H1 (cell line): ENCODE data around the gene ARHGAP21. TPM values are rescaled to one million over a fixed set of nuclear protein-coding genes. Genes with fewer than 3 reads are reported as not detected.

ENCODE experiments used
- polyA plus RNA-seq, 7 experiments: library from polyadenylated mRNA; depleted of rRNA in 3 of 7; stranded (reverse) in 5 of 7; unstranded in 2 of 7; fragments of >200 nt in 5 of 7; fragments of 200-250 nt in 2 of 7; gene quantifications; 1 replicate in 5 of 7; 2 replicates in 1 of 7; 4 replicates in 1 of 7; pipeline versions ENCODE4 v1.2.1 to v1.2.3, GENCODE V29; 2011 to 2013; ENCODE audit warnings: missing spikeins in 2 of 7, mixed read lengths in 2 of 7
- total RNA-seq: library from RNA; stranded (reverse); fragmentation: NEBNext Ultra II Directional; extraction: Animal tissue kit (Norgen Biotek cat#: 25700); gene quantifications from 2 replicates; pipeline ENCODE4 v1.2.1, GENCODE V29; 2021
- TF ChIP-seq, protein P1 (sequence below): fragments of 300-600 bp; sonication (generic); IDR thresholded peaks from 2 replicates; pipeline ENCODE4 v1.7.1; 2012; ENCODE audit warnings: low read length, moderate library complexity, mild to moderate bottlenecking, inconsistent platforms; ENCODE audit not compliant: insufficient replicate concordance

ARHGAP21 gene
- total and polyA plus RNA-seq, 2 of the 8 experiments (the other 6 are each of a cell fraction or from before 2014, with no cell fraction given): 14.4 to 35.3 TPM

DNA sequence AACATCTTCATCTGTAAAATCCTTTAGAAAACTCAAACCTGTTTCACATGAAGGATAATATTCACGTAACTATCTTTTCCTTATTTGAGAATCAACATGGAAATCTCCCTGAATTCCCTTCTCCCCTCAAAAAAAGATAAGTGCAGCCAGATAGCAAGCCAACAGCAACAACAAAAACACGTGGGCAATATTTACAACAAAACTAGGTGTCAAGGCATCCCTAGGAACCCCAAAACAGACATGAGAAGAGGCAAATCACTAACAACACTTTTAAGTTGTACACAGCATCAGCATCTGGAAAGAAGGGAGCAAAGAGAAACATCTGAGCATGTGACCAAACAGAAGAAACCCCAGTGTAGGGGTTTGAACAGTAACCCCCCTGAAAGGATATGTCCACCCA, 12.2 kb downstream of the ARHGAP21 start (continued):
- TF ChIP-seq, protein P1, sequence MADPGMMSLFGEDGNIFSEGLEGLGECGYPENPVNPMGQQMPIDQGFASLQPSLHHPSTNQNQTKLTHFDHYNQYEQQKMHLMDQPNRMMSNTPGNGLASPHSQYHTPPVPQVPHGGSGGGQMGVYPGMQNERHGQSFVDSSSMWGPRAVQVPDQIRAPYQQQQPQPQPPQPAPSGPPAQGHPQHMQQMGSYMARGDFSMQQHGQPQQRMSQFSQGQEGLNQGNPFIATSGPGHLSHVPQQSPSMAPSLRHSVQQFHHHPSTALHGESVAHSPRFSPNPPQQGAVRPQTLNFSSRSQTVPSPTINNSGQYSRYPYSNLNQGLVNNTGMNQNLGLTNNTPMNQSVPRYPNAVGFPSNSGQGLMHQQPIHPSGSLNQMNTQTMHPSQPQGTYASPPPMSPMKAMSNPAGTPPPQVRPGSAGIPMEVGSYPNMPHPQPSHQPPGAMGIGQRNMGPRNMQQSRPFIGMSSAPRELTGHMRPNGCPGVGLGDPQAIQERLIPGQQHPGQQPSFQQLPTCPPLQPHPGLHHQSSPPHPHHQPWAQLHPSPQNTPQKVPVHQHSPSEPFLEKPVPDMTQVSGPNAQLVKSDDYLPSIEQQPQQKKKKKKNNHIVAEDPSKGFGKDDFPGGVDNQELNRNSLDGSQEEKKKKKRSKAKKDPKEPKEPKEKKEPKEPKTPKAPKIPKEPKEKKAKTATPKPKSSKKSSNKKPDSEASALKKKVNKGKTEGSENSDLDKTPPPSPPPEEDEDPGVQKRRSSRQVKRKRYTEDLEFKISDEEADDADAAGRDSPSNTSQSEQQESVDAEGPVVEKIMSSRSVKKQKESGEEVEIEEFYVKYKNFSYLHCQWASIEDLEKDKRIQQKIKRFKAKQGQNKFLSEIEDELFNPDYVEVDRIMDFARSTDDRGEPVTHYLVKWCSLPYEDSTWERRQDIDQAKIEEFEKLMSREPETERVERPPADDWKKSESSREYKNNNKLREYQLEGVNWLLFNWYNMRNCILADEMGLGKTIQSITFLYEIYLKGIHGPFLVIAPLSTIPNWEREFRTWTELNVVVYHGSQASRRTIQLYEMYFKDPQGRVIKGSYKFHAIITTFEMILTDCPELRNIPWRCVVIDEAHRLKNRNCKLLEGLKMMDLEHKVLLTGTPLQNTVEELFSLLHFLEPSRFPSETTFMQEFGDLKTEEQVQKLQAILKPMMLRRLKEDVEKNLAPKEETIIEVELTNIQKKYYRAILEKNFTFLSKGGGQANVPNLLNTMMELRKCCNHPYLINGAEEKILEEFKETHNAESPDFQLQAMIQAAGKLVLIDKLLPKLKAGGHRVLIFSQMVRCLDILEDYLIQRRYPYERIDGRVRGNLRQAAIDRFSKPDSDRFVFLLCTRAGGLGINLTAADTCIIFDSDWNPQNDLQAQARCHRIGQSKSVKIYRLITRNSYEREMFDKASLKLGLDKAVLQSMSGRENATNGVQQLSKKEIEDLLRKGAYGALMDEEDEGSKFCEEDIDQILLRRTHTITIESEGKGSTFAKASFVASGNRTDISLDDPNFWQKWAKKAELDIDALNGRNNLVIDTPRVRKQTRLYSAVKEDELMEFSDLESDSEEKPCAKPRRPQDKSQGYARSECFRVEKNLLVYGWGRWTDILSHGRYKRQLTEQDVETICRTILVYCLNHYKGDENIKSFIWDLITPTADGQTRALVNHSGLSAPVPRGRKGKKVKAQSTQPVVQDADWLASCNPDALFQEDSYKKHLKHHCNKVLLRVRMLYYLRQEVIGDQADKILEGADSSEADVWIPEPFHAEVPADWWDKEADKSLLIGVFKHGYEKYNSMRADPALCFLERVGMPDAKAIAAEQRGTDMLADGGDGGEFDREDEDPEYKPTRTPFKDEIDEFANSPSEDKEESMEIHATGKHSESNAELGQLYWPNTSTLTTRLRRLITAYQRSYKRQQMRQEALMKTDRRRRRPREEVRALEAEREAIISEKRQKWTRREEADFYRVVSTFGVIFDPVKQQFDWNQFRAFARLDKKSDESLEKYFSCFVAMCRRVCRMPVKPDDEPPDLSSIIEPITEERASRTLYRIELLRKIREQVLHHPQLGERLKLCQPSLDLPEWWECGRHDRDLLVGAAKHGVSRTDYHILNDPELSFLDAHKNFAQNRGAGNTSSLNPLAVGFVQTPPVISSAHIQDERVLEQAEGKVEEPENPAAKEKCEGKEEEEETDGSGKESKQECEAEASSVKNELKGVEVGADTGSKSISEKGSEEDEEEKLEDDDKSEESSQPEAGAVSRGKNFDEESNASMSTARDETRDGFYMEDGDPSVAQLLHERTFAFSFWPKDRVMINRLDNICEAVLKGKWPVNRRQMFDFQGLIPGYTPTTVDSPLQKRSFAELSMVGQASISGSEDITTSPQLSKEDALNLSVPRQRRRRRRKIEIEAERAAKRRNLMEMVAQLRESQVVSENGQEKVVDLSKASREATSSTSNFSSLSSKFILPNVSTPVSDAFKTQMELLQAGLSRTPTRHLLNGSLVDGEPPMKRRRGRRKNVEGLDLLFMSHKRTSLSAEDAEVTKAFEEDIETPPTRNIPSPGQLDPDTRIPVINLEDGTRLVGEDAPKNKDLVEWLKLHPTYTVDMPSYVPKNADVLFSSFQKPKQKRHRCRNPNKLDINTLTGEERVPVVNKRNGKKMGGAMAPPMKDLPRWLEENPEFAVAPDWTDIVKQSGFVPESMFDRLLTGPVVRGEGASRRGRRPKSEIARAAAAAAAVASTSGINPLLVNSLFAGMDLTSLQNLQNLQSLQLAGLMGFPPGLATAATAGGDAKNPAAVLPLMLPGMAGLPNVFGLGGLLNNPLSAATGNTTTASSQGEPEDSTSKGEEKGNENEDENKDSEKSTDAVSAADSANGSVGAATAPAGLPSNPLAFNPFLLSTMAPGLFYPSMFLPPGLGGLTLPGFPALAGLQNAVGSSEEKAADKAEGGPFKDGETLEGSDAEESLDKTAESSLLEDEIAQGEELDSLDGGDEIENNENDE: no peak
